Ishikawa (cell line): ENCODE results near the gene ACBD5.

ENCODE experiments used
- CEBPB ChIP-seq: IDR thresholded peaks from 2 replicates; pipeline ENCODE4 v1.6.1; 2012
- CREB1 ChIP-seq: IDR thresholded peaks from 2 replicates; pipeline ENCODE4 v1.6.1; 2012; ENCODE audit warnings: low read depth
- EP300 ChIP-seq: IDR thresholded peaks from 2 replicates; pipeline ENCODE4 v1.6.1; 2012; ENCODE audit warnings: borderline replicate concordance
- FOXM1 ChIP-seq: IDR thresholded peaks from 2 replicates; pipeline ENCODE4 v1.6.1; 2012; ENCODE audit warnings: low read depth, borderline replicate concordance
- MAX ChIP-seq: IDR thresholded peaks from 2 replicates; pipeline ENCODE4 v1.6.1; 2012
- NFIC ChIP-seq: IDR thresholded peaks from 2 replicates; pipeline ENCODE4 v1.6.1; 2012
- RAD21 ChIP-seq: IDR thresholded peaks from 2 replicates; pipeline ENCODE4 v1.6.1; 2012; ENCODE audit warnings: low read depth
- REST ChIP-seq: IDR thresholded peaks from 2 replicates; pipeline ENCODE4 v1.6.1; 2012; ENCODE audit warnings: low read depth, mild to moderate bottlenecking
- TAF1 ChIP-seq: IDR thresholded peaks from 2 replicates; pipeline ENCODE4 v1.6.1; 2012; ENCODE audit warnings: low read depth, mild to moderate bottlenecking
- TCF12 ChIP-seq: IDR thresholded peaks from 2 replicates; pipeline ENCODE4 v1.6.1; 2012; ENCODE audit warnings: low read depth
- USF1 ChIP-seq: IDR thresholded peaks from 2 replicates; pipeline ENCODE4 v1.6.1; 2012
- YY1 ChIP-seq: IDR thresholded peaks from 2 replicates; pipeline ENCODE4 v1.6.1; 2012; ENCODE audit warnings: low read depth

GRCh38 chr10:27155066-27155754 lies 85.4 kb downstream of the ACBD5 start, which contains the start of gene MASTL:
- TF ChIP-seq TAF1, result peak; percentile 62
- TF ChIP-seq FOXM1, result no peak
- TF ChIP-seq MAX, result peak; percentile 60
- no peak for TF ChIP-seq EP300
- TF ChIP-seq RAD21, result no peak
- no peak for TF ChIP-seq YY1
- TF ChIP-seq CEBPB, result no peak
- TF ChIP-seq TCF12, result no peak; the same call in none of the 2 replicates
- peak; percentile 90 for TF ChIP-seq CREB1
- no peak for TF ChIP-seq USF1
- TF ChIP-seq NFIC, result no peak
- no peak for TF ChIP-seq REST
